Stimulated activated naive CD4-positive, alpha-beta T cell (primary cell): ENCODE measurements around the gene DDX27.

Source experiments
- DNase-seq, 6 experiments: peaks; one replicate each; lab custom pipeline; 2025; lab: John Stamatoyannopoulos, UW

Gene DDX27

DNA sequence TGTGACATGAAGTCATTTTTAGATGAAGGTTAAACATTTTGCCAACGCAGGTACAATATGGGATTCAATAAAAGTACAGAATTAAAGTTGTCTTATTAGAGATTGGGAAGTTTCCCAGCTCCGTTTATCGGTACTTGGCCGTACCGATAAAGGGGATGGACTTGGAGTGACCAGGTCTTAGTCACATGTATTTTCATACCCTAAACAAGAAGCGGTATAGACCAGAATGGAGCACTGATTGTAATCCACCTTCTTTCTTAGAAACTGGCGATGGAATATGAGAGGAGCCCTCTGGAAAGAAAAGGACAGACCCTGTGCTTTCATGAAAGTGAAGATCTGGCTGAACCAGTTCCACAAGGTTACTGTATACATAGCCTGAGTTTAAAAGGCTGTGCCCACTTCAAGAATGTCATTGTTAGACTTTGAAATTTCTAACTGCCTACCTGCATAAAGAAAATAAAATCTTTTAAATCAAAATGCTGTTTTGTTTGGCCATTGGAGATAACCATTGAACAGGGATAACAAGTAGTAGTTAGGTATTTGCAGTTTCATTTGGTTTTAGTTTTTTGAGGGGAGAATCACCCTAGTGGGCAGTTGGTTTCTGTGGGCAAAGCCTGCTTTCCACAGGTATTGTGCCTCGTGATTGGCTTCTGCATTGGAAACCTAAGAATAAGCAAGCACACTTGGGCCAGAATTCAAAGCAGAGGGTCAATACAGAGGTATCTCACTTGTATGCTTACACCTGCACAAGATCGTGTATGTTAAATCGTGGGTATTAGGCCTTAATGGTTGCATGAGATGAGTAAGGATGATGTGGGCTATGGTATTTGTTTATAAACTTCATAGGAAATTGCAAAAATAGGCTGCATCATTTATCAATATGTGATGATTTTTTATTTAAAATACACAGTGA lies 69.8 kb downstream of the DDX27 start:
- no peak for DNase-seq

DNA sequence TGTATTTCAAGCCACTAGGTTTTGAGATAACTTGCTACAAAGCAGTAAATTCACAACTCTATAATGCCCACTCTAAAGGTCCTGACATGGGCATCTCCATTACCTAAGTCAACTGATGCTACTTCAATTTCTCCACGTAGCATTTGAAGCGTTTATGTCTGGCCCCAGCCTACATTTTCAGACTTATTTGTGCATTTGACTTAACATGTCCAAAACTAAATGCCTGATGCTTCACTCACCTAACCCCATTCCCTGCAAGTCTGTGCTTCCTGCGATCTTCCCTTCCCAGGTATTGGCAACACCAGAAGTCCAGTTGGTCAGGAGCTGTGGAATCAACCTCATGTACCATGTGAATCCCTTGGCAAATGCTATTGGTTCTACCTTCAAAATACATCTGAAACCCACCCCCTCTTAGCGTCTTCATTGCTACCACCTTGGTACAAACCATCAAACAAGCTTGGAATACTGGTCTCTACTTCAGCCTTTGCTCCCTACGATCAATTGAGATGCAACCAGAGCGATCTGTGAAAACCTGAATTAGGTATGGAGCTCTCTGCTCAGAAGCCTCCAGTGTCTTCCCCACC lies 71.5 kb downstream of the DDX27 start:
- DNase-seq: no peak

DNA sequence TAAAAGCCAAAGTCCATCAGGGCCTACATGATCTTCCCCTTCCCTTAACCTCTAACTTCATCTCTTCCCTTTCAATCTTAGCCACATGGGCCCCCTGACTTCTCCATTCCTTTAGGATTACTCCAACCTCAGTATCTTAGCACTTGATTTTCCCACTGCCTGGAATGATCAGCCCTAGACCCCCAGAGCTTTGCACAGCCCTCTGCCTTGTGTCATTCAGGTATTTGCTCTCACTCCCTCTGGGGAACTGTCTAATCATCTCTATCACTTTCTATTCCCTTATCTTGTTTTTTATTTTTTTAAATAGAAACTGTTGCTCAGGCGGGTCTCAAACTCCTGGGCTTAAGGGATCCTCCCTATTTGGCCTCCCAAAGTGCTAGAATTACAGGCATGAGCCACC lies 72.0 kb downstream of the DDX27 start:
- no peak for DNase-seq

DNA sequence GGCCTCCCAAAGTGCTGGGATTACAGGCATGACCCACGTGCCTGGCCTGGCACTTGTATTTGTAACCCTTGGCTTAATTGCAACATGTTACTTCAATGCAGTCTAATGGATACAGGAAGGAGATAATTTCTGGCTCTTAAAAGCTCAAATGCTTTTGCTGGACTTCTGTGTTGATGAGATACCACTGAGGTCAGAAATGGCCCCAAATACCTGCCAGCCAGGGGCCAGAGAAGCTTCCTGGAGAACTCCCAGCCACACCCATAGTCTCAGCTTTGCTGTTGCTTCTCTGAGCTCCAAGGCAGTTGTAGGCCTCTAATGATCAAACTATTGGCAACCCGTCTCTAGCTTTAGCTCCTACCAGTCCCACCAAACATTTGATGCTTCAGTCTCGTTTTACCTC lies 72.8 kb downstream of the DDX27 start:
- no peak for DNase-seq

DNA sequence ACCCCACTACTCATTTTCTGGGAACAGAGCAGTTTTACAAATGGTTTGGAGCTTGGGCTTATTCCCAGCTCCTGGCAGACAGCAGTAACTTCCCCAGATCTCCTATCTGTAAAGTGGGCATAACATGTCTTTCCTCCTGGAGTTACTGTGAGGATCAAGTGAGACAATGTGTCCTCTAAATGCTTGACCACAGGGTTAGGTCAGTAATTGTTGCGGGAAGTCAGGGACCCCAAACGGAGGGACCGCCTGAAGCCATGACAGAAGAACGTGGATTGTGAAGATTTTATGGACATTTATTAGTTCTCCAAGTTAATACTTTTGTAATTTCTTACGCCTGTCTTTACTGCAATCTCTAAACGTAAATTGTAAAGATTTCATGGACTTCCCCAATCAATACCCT lies 73.9 kb downstream of the DDX27 start:
- no peak for DNase-seq
